Esophagus (tissue), 2 donors: ENCODE measurements around the gene UMPS. TPM values are rescaled to one million over a fixed set of nuclear protein-coding genes. Genes with fewer than 3 reads are reported as not detected.

Source experiments
- H3K27ac ChIP-seq, 2 donors: one replicate each; pipeline ENCODE4 v1.5.1; 2013; ENCODE audit warnings: low read depth in 2 of 2, mild to moderate bottlenecking in 2 of 2, inconsistent platforms in 1 of 2, low read length in 1 of 2, moderate library complexity in 1 of 2
- H3K27me3 ChIP-seq, 2 donors: one replicate each; pipeline ENCODE4 v1.6.1; 2013; ENCODE audit warnings: low read length in 2 of 2, control low read depth in 1 of 2, mild to moderate bottlenecking in 1 of 2; ENCODE audit not compliant: insufficient read depth in 2 of 2, control insufficient read depth in 1 of 2
- H3K36me3 ChIP-seq, 2 donors: one replicate each; pipeline ENCODE4 v1.6.1; 2013; ENCODE audit warnings: low read length in 1 of 2; ENCODE audit not compliant: control insufficient read depth in 2 of 2, insufficient read depth in 2 of 2
- H3K4me1 ChIP-seq, 2 donors: one replicate each; pipeline ENCODE4 v1.6.1; 2013; ENCODE audit warnings: low read length in 1 of 2; ENCODE audit not compliant: control insufficient read depth in 2 of 2, insufficient read depth in 2 of 2
- H3K4me3 ChIP-seq, 2 donors: one replicate each; pipeline ENCODE4 v1.5.1; 2013; ENCODE audit warnings: low read length in 2 of 2, mild to moderate bottlenecking in 2 of 2, low read depth in 1 of 2, moderate library complexity in 1 of 2
- H3K9me3 ChIP-seq, 2 donors: one replicate each; pipeline ENCODE4 v1.6.1; 2013; ENCODE audit warnings: mild to moderate bottlenecking in 2 of 2, low read depth in 1 of 2, low read length in 1 of 2, moderate library complexity in 1 of 2; ENCODE audit not compliant: control insufficient read depth in 2 of 2, insufficient read depth in 1 of 2
- WGBS, 2 donors: extraction: QIAGEN DNeasy Blood & Tissue Kit; methylation state at CpG; one replicate each; pipeline ENCODE4 v1.1.7; 2013; 5-methylcytosine and 5-hydroxymethylcytosine counted together
- polyA plus RNA-seq, 2 donors: library from polyadenylated mRNA; stranded (reverse); fragments of 200-250 nt; gene quantifications; one replicate each; pipeline ENCODE4 v1.2.3, GENCODE V29; 2013
- donor health status: healthy with polysubstance abuse.
- donor health status: Bipolar disorder and iron deficiency.

UMPS gene
- polyA plus RNA-seq, 2 donors = 9.9 to 26.1 TPM

GRCh38 chr3:124767264-124767663 is 37.0 kb downstream of the UMPS start:
- no peaks in the 10 kb centered on the region for H3K27me3 ChIP-seq
- no peak overlapping the region for H3K27ac ChIP-seq
- H3K36me3 ChIP-seq = peaks cover 18 to 46% of the 10 kb centered on the region in 2 donors
- peaks cover 0 to 6% of the 10 kb centered on the region in 2 donors for H3K4me1 ChIP-seq
- 83 to 85% methylated on average over 5 of the region's 5 CpGs for WGBS, 2 donors
- H3K4me3 ChIP-seq = no peak overlapping the region
- no peaks in the 10 kb centered on the region for H3K9me3 ChIP-seq

DNA sequence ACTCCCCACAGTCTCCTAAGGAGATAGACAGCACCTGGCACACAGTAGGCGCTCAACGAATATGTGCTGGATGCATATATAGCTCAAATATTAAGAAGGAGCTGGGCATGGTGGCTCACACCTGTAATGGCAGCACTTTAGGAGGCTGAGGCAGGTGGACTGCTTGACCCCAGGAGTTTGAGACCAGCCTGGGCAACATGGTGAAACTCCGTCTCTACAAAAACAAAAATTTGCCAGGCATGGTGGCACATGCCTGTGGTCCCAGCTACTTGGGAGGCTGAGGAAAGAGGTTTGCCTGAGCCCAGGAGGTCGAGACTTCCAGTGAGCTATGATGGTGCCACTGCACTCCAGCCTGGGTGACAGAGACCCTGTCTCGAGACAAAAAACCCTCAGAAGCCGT is 37.4 kb downstream of the UMPS start:
- H3K4me1 ChIP-seq = peaks cover 0 to 6% of the 10 kb centered on the region in 2 donors
- no peak overlapping the region for H3K27ac ChIP-seq
- no peak overlapping the region for H3K4me3 ChIP-seq
- H3K36me3 ChIP-seq = peaks cover 18 to 43% of the 10 kb centered on the region in 2 donors
- H3K9me3 ChIP-seq = no peaks in the 10 kb centered on the region
- no peaks in the 10 kb centered on the region for H3K27me3 ChIP-seq
- 90 to 92% methylated on average over 6 of the region's 6 CpGs for WGBS, 2 donors

DNA sequence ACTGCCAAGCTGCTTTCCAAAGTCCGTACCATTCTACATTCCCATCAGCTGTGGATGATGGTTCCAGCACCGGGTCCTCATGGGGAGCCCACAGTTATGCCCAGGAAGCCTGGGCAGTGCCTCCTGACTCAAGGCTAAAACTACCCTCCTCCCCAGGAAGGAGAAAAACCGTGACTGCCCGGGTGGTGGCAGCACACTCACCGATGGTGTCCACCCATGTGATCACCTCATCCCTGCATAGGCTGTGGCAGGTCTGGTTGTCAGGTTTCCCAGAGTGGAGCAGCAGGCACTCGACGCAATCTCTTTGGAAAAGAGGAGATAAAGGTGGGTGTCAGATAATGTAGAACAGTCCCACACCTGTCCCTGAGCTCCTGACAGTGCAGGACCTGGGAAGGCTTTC is 38.6 kb downstream of the UMPS start:
- Histone ChIP-seq H3K4me3 (no peak overlapping the region), H3K36me3 (peaks cover 11 to 41% of the 10 kb centered on the region in 2 donors), H3K9me3 (no peaks in the 10 kb centered on the region), H3K4me1 (peaks cover 0 to 6% of the 10 kb centered on the region in 2 donors), H3K27me3 (no peaks in the 10 kb centered on the region), H3K27ac (no peak overlapping the region)
- 58 to 76% methylated on average over 7 of the region's 7 CpGs for WGBS, 2 donors

- Histone ChIP-seq H3K36me3 (peaks cover 11 to 35% of the 10 kb centered on the region in 2 donors), H3K9me3 (no peaks in the 10 kb centered on the region), H3K27me3 (no peaks in the 10 kb centered on the region), H3K4me1 (peaks cover 0 to 6% of the 10 kb centered on the region in 2 donors), H3K27ac (no peak overlapping the region), H3K4me3 (no peak overlapping the region)
- 83% methylated on average over 9 of the region's 9 CpGs for WGBS, 2 donors
These were observed 39.2 kb downstream of the UMPS start for GRCh38 chr3:124769462-124769861.

GRCh38 chr3:124770336-124771082 is 40.3 kb downstream of the UMPS start:
- peaks cover 0 to 3% of the 10 kb centered on the region in 2 donors for H3K4me1 ChIP-seq
- H3K9me3 ChIP-seq = no peaks in the 10 kb centered on the region
- no peak overlapping the region for H3K4me3 ChIP-seq
- peaks cover under 1 to 29% of the 10 kb centered on the region in 2 donors for H3K36me3 ChIP-seq
- 67 to 68% methylated on average over 10 of the region's 10 CpGs for WGBS, 2 donors
- H3K27ac ChIP-seq = no peak overlapping the region
- no peaks in the 10 kb centered on the region for H3K27me3 ChIP-seq

- WGBS, 2 donors = 71 to 72% methylated on average over 2 of the region's 2 CpGs
- peaks cover 0 to 30% of the 10 kb centered on the region in 2 donors for H3K36me3 ChIP-seq
- H3K27ac ChIP-seq = no peak overlapping the region
These were observed 40.8 kb downstream of the UMPS start for GRCh38 chr3:124771083-124771445.

DNA sequence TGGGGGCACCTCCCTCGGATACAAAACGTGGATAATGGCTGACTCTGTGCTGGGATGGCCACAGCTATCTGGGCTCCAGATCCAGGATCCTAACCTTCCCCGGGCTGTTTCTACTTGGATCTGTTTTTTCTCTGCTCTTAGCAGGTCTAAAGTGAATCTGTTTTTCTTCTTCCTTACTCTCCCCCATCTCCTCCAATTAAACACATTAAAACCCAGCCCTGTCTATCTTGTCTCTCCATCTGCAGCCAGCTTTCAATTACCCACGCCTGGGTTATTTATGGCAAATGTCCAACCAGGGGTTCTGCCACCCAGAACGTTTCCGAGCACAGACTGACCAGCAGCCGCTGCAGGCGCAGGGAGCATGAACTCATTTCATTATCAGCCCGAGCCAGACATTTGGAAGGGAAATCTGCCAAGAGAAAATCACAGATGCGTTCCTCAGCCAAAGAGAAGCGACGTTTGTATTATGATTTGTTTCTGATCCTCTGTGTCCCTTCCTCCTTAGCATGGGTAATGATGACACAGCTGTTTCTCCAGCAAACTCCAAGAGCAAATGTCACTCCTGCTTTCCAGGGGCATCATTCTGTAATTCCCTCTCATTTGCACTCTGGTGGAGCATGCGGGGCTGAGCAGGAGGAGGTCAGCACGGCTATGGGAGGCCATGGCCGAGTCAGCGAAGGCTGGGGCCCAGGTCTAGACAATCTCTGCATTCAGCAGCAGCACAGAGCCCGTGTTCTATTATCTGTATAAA is 42.0 kb downstream of the UMPS start:
- Histone ChIP-seq H3K4me3 (no peak overlapping the region), H3K36me3 (peaks cover 0 to 20% of the 10 kb centered on the region in 2 donors), H3K27ac (peak overlapping the region; percentile 17 to 22), H3K4me1 (peaks cover 0 to 6% of the 10 kb centered on the region in 2 donors), H3K9me3 (no peaks in the 10 kb centered on the region), H3K27me3 (no peaks in the 10 kb centered on the region)
- WGBS, 2 donors = 46 to 49% methylated on average over 17 of the region's 17 CpGs

More at GRCh38 chr3:124771083-124771445, 40.8 kb downstream of the UMPS start:
- no peaks in the 10 kb centered on the region for H3K27me3 ChIP-seq
- no peak overlapping the region for H3K4me3 ChIP-seq
- H3K4me1 ChIP-seq = peaks cover 0 to 3% of the 10 kb centered on the region in 2 donors
- no peaks in the 10 kb centered on the region for H3K9me3 ChIP-seq

- Histone ChIP-seq H3K4me3 (no peak overlapping the region), H3K27ac (no peak overlapping the region), H3K9me3 (no peaks in the 10 kb centered on the region), H3K27me3 (no peaks in the 10 kb centered on the region), H3K4me1 (peaks cover 0 to 6% of the 10 kb centered on the region in 2 donors), H3K36me3 (peaks cover 0 to 22% of the 10 kb centered on the region in 2 donors)
- WGBS, 2 donors = 93 to 94% methylated on average over 17 of the region's 17 CpGs
These were observed 43.4 kb downstream of the UMPS start for GRCh38 chr3:124773351-124774326.

- Histone ChIP-seq H3K27me3 (no peaks in the 10 kb centered on the region), H3K4me3 (no peak overlapping the region), H3K36me3 (peaks cover 0 to 19% of the 10 kb centered on the region in 2 donors), H3K4me1 (peaks cover 3 to 9% of the 10 kb centered on the region in 2 donors), H3K9me3 (no peaks in the 10 kb centered on the region), H3K27ac (peak overlapping the region in 1 of 2 donors; percentile 21)
- 59 to 62% methylated on average over 6 of the region's 6 CpGs for WGBS, 2 donors
These were observed 44.1 kb downstream of the UMPS start for GRCh38 chr3:124774327-124774718.
